Type B pancreatic cell (in vitro differentiated cells): ENCODE results near the gene INPP1. TPM values are rescaled to one million over a fixed set of nuclear protein-coding genes. Genes with fewer than 3 reads are reported as not detected.
"Not testable (repeated sequence)": the region's sequence is repeated elsewhere in the genome, so short reads cannot be mapped to it uniquely, and the experiment has no call there.

Experiments used
- DNase-seq: peaks from one replicate; pipeline ENCODE4 v3.0.0; 2021; ENCODE audit warnings: mixed read lengths; ENCODE audit not compliant: unreplicated experiment; ENCODE audit errors: extremely low spot score
- H3K27ac Mint-ChIP-seq: 2 replicates; pipeline ENCODE4 v1.8.0; 2021; ENCODE audit warnings: mild to moderate bottlenecking, mixed read lengths
- H3K27me3 Mint-ChIP-seq: 2 replicates; pipeline ENCODE4 v1.8.0; 2021; ENCODE audit warnings: mixed read lengths
- H3K36me3 Mint-ChIP-seq: 2 replicates; pipeline ENCODE4 v1.8.0; 2021; ENCODE audit warnings: mixed read lengths
- H3K4me1 Mint-ChIP-seq: one replicate; pipeline ENCODE4 v1.8.0; 2021; ENCODE audit warnings: mixed read lengths; ENCODE audit not compliant: unreplicated experiment
- H3K4me3 Mint-ChIP-seq: 2 replicates; pipeline ENCODE4 v1.8.0; 2021; ENCODE audit warnings: mild to moderate bottlenecking, mixed read lengths
- H3K9me3 Mint-ChIP-seq: 2 replicates; pipeline ENCODE4 v1.8.0; 2021; ENCODE audit warnings: mixed read lengths
- total RNA-seq: library from RNA; stranded (reverse); gene quantifications from 2 replicates; pipeline ENCODE4 v1.2.1, GENCODE V29; 2021; ENCODE audit warnings: low replicate concordance
- TF ChIP-seq, protein P1 (sequence below): fragments of 200-600 bp; sonication (generic); conservative IDR thresholded peaks from 2 replicates; pipeline ENCODE4 v1.5.0; 2021; ENCODE audit warnings: antibody characterized with exemption, mild to moderate bottlenecking

INPP1 gene
- total RNA-seq, 1 donor from 2014 or later, result 17.2 TPM

DNA sequence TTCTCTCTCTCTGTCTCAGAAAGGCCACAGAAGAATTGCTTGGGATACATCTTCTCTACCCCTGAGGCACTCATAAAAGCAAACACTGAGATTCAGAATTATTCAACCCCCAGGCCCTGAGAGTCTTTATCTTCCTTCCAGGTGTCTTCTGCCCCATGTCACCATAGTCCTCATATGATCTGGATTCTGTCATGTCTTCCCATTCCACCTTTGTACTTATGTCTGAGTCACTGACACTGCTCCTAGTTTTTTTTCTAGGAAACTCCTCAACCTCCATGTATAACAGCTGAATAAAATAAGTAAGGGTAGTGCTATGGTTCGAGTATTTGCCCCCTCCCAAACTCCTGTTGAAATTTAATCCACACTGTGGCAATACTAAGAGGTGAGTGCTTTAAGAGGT, 35.4 kb upstream of the INPP1 start:
- Mint-ChIP-seq H3K4me1 (peaks cover 3% of the 10 kb centered on the region), H3K4me3 (no peak overlapping the region), H3K27me3 (no peaks in the 10 kb centered on the region), H3K36me3 (peaks cover 39% of the 10 kb centered on the region), H3K9me3 (no peaks in the 10 kb centered on the region), H3K27ac (no peak overlapping the region)
- TF ChIP-seq, protein P1, sequence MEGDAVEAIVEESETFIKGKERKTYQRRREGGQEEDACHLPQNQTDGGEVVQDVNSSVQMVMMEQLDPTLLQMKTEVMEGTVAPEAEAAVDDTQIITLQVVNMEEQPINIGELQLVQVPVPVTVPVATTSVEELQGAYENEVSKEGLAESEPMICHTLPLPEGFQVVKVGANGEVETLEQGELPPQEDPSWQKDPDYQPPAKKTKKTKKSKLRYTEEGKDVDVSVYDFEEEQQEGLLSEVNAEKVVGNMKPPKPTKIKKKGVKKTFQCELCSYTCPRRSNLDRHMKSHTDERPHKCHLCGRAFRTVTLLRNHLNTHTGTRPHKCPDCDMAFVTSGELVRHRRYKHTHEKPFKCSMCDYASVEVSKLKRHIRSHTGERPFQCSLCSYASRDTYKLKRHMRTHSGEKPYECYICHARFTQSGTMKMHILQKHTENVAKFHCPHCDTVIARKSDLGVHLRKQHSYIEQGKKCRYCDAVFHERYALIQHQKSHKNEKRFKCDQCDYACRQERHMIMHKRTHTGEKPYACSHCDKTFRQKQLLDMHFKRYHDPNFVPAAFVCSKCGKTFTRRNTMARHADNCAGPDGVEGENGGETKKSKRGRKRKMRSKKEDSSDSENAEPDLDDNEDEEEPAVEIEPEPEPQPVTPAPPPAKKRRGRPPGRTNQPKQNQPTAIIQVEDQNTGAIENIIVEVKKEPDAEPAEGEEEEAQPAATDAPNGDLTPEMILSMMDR, result no peak
- DNase-seq, result no peak

- H3K4me3 Mint-ChIP-seq, result no peak overlapping the region
- TF ChIP-seq, protein P1, result no peak
- H3K27me3 Mint-ChIP-seq, result no peaks in the 10 kb centered on the region
- H3K36me3 Mint-ChIP-seq, result peaks cover 31% of the 10 kb centered on the region
- no peaks in the 10 kb centered on the region for H3K9me3 Mint-ChIP-seq
- no peak for DNase-seq
- H3K27ac Mint-ChIP-seq, result no peak overlapping the region
- peaks cover 11% of the 10 kb centered on the region for H3K4me1 Mint-ChIP-seq
Measured at GRCh38 chr2:190311893-190312634, 31.3 kb upstream of the INPP1 start.

DNA sequence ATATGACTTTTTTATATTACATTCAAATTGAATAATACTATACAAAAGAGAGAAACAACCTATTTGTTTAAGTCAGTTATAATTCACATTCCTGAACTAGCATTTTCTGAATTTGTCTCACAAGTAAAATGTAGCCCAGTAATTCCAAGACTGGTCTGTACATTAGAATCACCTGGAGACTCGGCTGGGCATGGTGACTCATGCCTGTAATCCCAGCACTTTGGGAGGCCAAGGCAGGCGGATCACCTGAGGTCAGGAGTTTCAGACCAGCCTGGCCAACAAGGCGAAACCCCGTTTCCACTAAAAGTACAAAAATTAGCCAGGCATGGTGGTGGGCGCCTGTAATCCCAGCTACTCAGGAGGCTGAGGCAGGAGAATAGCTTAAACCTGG, 30.8 kb upstream of the INPP1 start:
- Mint-ChIP-seq H3K36me3 (peaks cover 34% of the 10 kb centered on the region), H3K4me1 (peaks cover 16% of the 10 kb centered on the region)
- not testable (repeated sequence) for DNase-seq, H3K4me3 Mint-ChIP-seq, H3K27me3 Mint-ChIP-seq, H3K9me3 Mint-ChIP-seq, H3K27ac Mint-ChIP-seq

DNA sequence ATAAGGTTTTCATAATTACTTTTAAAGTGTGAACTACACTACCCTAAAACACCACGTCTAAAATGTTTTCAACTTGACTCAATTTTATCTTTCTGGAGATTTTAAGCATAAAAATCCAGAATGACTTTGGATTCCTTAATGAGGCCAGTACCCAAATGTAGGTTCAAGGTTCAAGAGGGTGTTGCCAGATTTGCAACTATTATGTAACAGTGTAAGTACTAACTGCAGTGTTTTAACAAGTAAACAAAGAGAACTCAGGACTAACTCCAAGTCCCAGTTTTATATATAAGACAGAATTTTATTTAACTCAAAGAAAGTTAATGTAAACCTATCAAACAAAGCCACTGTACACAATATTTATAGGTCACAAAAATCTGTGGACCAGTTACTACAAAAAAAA, 29.5 kb upstream of the INPP1 start:
- H3K4me1 Mint-ChIP-seq, result peaks cover 24% of the 10 kb centered on the region
- H3K9me3 Mint-ChIP-seq, result no peaks in the 10 kb centered on the region
- no peak overlapping the region for H3K4me3 Mint-ChIP-seq

DNA sequence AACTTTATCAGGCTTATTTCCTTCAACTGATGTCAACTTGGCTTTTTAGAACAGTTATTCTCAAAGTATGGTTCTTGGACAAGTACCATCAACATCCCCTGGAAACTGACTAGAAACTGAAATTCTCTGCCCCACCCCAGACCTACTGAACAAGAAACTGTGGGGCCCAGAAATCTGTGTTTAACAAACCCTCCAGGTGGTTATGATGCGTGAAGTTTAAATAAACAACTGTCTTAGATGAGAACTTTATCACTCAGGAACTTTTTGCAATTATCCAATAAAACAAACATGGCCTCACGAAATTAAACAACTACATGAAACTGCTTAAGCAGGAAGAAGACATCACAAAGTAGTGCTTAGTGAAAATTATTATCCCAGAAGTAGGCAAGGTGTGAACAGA, 28.1 kb upstream of the INPP1 start:
- no peak overlapping the region for H3K4me3 Mint-ChIP-seq
- no peaks in the 10 kb centered on the region for H3K9me3 Mint-ChIP-seq
- no peak overlapping the region for H3K27ac Mint-ChIP-seq
- TF ChIP-seq, protein P1, result no peak
- peaks cover 23% of the 10 kb centered on the region for H3K36me3 Mint-ChIP-seq
- peaks cover 24% of the 10 kb centered on the region for H3K4me1 Mint-ChIP-seq
- H3K27me3 Mint-ChIP-seq, result no peaks in the 10 kb centered on the region
- no peak for DNase-seq

More for the DNA sequence above, 29.5 kb upstream of the INPP1 start:
- Mint-ChIP-seq H3K27me3 (no peaks in the 10 kb centered on the region), H3K27ac (no peak overlapping the region), H3K36me3 (peaks cover 29% of the 10 kb centered on the region)
- TF ChIP-seq, protein P1, result no peak
- no peak for DNase-seq

DNA sequence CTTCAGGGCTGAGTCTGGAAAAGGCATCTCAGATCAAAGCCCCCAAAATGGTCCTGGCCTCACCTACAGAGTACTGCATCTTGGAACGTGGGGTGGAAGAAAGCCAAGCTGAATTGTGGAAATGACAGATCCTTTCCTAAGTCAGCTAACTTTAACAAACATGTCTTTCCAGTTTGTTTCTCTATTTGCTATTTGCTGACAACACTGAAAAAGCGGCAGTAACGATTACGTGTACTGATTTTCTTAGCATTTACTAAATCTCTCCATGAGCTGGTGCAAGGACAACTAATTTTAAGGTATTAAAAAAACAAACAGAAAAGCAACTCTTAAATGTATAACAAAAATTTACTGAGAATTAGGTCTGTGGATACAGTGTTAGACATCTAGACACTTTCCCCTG, 24.9 kb upstream of the INPP1 start:
- TF ChIP-seq, protein P1, result no peak

More for the DNA sequence above, 24.9 kb upstream of the INPP1 start:
- H3K4me1 Mint-ChIP-seq, result peaks cover 24% of the 10 kb centered on the region
- peak overlapping the region; percentile 99 for H3K4me3 Mint-ChIP-seq
- H3K36me3 Mint-ChIP-seq, result peaks cover 11% of the 10 kb centered on the region
- no peak for DNase-seq
- H3K27me3 Mint-ChIP-seq, result no peaks in the 10 kb centered on the region
- peak overlapping the region; percentile 94 for H3K27ac Mint-ChIP-seq
- H3K9me3 Mint-ChIP-seq, result no peaks in the 10 kb centered on the region
